22Rv1 (cell line): Measurements from ENCODE around the gene MRPS7.

Experiments used
- H3K27ac ChIP-seq: fragments of 450-650 bp; 2 replicates; pipeline ENCODE4 v1.5.1; 2017
- ZFX ChIP-seq: fragments of 450-650 bp; IDR thresholded peaks from 2 replicates; pipeline ENCODE4 v1.6.1; 2017; ENCODE audit warnings: antibody characterized with exemption, borderline replicate concordance
- TF ChIP-seq, protein P1 (sequence below): fragments of 450-650 bp; IDR thresholded peaks from 2 replicates; pipeline ENCODE4 v1.5.1; 2017; ENCODE audit warnings: mild to moderate bottlenecking

Gene MRPS7

GRCh38 chr17:75231071-75231470 lies 30.6 kb upstream of the MRPS7 start:
- TF ChIP-seq ZFX, result no peak
- TF ChIP-seq, protein P1, sequence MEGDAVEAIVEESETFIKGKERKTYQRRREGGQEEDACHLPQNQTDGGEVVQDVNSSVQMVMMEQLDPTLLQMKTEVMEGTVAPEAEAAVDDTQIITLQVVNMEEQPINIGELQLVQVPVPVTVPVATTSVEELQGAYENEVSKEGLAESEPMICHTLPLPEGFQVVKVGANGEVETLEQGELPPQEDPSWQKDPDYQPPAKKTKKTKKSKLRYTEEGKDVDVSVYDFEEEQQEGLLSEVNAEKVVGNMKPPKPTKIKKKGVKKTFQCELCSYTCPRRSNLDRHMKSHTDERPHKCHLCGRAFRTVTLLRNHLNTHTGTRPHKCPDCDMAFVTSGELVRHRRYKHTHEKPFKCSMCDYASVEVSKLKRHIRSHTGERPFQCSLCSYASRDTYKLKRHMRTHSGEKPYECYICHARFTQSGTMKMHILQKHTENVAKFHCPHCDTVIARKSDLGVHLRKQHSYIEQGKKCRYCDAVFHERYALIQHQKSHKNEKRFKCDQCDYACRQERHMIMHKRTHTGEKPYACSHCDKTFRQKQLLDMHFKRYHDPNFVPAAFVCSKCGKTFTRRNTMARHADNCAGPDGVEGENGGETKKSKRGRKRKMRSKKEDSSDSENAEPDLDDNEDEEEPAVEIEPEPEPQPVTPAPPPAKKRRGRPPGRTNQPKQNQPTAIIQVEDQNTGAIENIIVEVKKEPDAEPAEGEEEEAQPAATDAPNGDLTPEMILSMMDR, result no peak
- no peak overlapping the region for H3K27ac ChIP-seq

DNA sequence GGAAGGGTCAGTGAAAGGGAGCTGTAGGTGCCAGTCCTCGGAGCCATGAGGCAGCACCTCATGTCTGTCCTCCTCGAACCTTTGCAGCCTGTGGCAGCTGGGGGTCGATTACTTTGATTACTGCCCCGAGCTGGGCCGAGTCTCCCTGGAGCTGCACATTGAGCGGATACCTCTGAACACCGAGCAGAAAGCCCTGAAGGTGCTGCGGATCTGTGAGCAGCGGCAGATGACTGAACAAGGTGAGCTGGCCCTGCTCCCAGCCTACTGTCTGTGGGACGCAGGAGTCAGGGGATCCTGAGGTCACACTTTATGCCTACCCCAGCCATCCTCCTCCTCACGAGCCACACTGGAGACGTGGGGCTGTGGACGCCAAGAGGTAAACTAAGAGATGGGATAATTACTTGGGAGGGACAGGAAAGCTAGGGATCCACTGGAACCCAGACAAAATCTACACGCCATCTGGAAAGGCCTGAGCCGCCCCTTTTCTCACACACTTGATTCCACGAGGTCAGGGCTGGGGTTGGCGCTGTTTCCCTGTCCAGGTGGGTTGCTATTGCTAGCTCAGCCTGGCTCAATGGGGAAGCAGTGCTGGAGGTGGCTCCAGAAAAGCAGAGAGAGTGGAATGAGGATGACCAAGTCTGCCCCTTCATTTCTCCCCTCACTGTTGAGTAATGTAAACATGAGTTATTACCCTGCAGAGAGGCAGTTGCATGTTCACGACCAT lies 29.8 kb upstream of the MRPS7 start:
- H3K27ac ChIP-seq, result no peak overlapping the region
- TF ChIP-seq, protein P1, result no peak
- no peak for TF ChIP-seq ZFX

DNA sequence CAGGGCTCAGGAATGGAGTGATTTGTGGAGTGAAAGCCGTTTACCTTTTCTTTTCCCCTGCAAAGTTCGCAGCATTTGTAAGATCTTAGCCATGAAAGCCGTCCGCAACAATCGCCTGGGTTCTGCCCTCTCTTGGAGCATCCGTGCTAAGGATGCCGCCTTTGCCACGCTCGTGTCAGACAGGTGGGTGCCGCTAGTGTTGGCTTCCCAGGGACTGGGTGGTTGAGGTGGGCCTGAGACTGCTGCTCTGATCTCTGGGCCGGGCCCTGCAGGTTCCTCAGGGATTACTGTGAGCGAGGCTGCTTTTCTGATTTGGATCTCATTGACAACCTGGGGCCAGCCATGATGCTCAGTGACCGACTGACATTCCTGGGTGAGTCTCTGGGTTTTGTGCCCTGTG lies 28.9 kb upstream of the MRPS7 start:
- no peak for TF ChIP-seq ZFX
- TF ChIP-seq, protein P1, result no peak
- no peak overlapping the region for H3K27ac ChIP-seq

DNA sequence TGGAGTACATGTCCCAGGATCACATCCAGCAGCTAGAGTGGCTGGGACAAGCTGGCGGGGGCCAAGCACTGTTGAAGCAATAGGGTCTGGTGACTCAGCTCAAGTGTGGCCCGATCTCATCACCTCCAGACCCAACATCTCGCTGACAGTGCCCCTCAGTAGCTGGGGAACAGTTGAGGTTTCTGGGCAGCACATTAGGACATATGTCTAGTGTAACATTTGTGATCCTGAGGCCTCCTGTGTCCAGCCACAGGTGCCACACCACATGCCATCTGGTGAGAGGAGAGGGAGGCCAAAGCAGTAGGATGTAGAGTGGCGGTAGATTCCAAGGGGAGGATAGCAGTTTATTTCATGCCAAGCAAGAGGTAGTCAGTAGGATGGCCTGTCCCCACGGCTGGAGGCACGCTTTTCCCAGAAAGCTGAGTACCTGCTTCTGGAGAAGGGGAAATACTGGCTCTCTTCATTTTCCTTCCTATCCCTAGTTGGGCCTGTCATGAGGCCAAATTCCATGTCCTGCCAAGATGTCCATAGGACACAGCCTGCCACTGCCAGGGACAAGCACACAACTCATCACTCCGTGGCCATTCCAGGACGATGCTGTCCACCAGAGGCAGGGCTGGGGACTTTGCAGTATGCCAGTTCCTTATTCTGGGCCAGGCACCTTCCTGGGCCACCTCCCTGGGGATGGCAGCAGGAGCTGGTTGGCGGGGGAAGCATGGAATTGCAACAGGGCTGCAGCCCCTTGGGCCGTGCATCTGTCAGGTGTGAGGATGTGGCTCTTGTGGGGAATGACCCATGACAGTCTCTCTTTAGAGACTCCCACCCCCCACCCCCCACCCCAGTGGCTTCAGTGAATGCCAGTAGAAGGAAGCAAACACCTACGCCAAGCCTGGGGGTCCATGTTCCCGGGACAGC lies 24.3 kb upstream of the MRPS7 start:
- TF ChIP-seq, protein P1, result no peak
- no peak for TF ChIP-seq ZFX
- peak overlapping the region; percentile 29; the same call in 1 of the 2 replicates for H3K27ac ChIP-seq

GRCh38 chr17:75238020-75238580 lies 23.6 kb upstream of the MRPS7 start:
- no peak for TF ChIP-seq ZFX
- TF ChIP-seq, protein P1, result no peak
- no peak overlapping the region for H3K27ac ChIP-seq

DNA sequence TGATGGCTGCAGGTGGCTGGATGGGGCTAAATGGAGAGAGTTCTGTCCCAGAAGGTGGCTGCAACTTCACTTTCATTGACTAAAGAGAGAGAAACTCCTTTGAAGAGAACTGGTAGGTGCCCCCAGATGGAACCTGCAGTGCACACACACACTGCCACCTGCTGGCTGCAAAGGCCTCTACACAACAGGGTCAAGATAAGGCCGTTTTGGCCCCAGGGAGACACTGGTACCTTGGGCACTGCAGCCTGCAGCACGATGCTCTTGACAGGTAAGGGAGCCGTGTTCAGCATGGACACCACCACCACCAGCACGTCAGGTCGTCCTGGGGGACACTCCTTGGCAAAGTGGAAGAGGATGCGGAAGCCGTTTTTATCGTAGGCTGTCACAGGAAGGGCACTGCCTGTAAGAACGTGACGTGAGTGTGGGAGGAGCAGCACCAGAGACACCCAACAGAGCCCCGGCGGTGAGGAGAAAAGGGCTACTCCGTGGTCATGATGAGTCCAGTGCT lies 22.9 kb upstream of the MRPS7 start:
- TF ChIP-seq ZFX, result no peak
- TF ChIP-seq, protein P1, result peak; percentile 94
- no peak overlapping the region for H3K27ac ChIP-seq
